ENCODE results near the gene RIMBP3C.
"Not testable (repeated sequence)": the region's sequence is repeated elsewhere in the genome, so short reads cannot be mapped to it uniquely, and the experiment has no call there.

RIMBP3C gene

DNA sequence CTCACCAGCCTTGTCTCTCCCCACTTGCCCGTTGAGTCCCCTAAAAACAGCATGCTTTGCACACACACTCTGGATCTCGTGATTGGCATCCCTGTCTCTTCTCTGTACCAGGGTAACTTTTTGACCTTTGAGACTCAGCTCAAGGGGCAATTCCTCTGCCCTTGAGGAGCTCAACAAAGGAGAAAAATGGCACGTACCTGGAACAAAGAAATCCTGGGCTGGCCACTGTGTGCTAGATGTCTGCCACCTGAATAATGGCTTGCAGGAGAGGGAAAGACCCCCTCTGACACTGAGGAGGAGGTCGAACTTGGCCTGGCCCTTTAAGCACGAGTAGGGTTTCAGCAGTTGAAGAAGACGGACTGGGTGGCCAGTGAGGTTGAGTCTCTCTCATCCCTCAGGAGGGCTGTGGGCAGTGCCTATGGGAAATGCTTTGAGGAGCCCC, 22.1 kb upstream of the RIMBP3C start:
- H3K27ac ChIP-seq = no peak overlapping the region
- no peaks in the 10 kb centered on the region for H3K27me3 ChIP-seq (replicated peaks)
- TF ChIP-seq, protein P1, sequence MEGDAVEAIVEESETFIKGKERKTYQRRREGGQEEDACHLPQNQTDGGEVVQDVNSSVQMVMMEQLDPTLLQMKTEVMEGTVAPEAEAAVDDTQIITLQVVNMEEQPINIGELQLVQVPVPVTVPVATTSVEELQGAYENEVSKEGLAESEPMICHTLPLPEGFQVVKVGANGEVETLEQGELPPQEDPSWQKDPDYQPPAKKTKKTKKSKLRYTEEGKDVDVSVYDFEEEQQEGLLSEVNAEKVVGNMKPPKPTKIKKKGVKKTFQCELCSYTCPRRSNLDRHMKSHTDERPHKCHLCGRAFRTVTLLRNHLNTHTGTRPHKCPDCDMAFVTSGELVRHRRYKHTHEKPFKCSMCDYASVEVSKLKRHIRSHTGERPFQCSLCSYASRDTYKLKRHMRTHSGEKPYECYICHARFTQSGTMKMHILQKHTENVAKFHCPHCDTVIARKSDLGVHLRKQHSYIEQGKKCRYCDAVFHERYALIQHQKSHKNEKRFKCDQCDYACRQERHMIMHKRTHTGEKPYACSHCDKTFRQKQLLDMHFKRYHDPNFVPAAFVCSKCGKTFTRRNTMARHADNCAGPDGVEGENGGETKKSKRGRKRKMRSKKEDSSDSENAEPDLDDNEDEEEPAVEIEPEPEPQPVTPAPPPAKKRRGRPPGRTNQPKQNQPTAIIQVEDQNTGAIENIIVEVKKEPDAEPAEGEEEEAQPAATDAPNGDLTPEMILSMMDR (IDR thresholded peaks at IDR 0.05; ENCODE audit: low read depth, low read length, missing control alignments) = no peak
- peaks cover 13% of the 10 kb centered on the region for H3K36me3 ChIP-seq (replicated peaks)
- DNase-seq = no peak
- in situ Hi-C loops (cut with HindIII; ENCODE audit: low pct_ligation_motif_present, low sequenced_read_pairs) = no loop called here
- H3K4me3 ChIP-seq (ENCODE audit: low read depth, low read length) = no peak overlapping the region

- DNase-seq = no peak
- Histone ChIP-seq H3K4me3 (ENCODE audit: low read depth, low read length) (no peak overlapping the region), H3K27ac (no peak overlapping the region), H3K27me3 (replicated peaks) (no peaks in the 10 kb centered on the region), H3K36me3 (replicated peaks) (peaks cover 10% of the 10 kb centered on the region)
- TF ChIP-seq, protein P1 (IDR thresholded peaks at IDR 0.05; ENCODE audit: low read depth, low read length, missing control alignments) = no peak
- in situ Hi-C loops (cut with HindIII; ENCODE audit: low pct_ligation_motif_present, low sequenced_read_pairs) = no loop called here
Observed at GRCh38 chr22:21571679-21572078, 20.4 kb upstream of the RIMBP3C start.

- H3K27me3 ChIP-seq (replicated peaks) = no peaks in the 10 kb centered on the region
- no peak overlapping the region for H3K27ac ChIP-seq
- H3K4me3 ChIP-seq (ENCODE audit: low read depth, low read length) = no peak overlapping the region
Observed at GRCh38 chr22:21570398-21570797, 19.1 kb upstream of the RIMBP3C start.

DNA sequence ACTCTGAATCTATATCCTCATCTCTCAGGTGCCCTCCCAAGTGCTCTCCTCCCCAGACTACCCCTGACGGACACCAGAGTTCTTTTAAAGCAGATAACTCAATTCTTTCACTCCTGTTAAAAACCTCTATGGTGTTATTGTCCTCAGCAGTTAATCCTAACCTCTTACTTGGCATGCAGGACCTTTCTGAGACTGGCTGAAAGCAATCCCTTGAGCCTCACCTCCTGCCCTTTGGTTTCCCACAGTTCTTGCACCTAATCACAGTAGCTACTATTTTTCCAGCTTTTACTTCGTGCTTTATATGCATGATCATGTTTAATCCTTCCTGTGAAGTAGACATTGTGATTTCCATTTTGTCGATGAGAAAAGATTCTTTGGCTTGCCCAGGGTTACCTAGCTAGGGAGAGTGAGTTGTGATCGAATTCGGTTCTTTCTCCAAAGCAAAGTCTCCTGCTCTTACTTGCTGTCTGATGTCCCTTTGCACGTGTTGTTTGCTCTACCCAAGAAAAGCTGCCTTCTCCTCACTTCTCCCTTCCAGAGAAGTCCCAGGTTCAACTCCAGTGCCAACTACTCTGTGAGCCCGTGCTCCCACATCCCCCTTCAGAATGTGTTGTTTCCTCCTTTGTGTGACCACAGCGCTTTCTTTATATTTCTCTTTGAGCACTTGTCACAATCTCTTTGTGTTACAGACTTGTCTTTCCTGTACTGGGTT, 18.4 kb upstream of the RIMBP3C start:
- TF ChIP-seq, protein P1 (IDR thresholded peaks at IDR 0.05; ENCODE audit: low read depth, low read length, missing control alignments) = no peak
- no peak for DNase-seq
- in situ Hi-C loops (cut with HindIII; ENCODE audit: low pct_ligation_motif_present, low sequenced_read_pairs) = no loop called here
- Histone ChIP-seq H3K27ac (no peak overlapping the region), H3K27me3 (replicated peaks) (no peaks in the 10 kb centered on the region), H3K36me3 (replicated peaks) (peaks cover 10% of the 10 kb centered on the region), H3K4me3 (ENCODE audit: low read depth, low read length) (peak overlapping the region; percentile 86)

More at GRCh38 chr22:21570398-21570797, 19.1 kb upstream of the RIMBP3C start:
- DNase-seq = no peak
- in situ Hi-C loops (cut with HindIII; ENCODE audit: low pct_ligation_motif_present, low sequenced_read_pairs) = no loop called here
- H3K36me3 ChIP-seq (replicated peaks) = peaks cover 10% of the 10 kb centered on the region
- TF ChIP-seq, protein P1 (IDR thresholded peaks at IDR 0.05; ENCODE audit: low read depth, low read length, missing control alignments) = no peak

GRCh38 chr22:21569076-21569427, 17.8 kb upstream of the RIMBP3C start:
- H3K27me3 ChIP-seq (replicated peaks); DNase-seq; H3K36me3 ChIP-seq (replicated peaks); in situ Hi-C loops (cut with HindIII; ENCODE audit: low pct_ligation_motif_present, low sequenced_read_pairs): not testable (repeated sequence)
- Histone ChIP-seq H3K27ac (peak overlapping the region; percentile 92), H3K4me3 (ENCODE audit: low read depth, low read length) (peak overlapping the region; percentile 86)

DNA sequence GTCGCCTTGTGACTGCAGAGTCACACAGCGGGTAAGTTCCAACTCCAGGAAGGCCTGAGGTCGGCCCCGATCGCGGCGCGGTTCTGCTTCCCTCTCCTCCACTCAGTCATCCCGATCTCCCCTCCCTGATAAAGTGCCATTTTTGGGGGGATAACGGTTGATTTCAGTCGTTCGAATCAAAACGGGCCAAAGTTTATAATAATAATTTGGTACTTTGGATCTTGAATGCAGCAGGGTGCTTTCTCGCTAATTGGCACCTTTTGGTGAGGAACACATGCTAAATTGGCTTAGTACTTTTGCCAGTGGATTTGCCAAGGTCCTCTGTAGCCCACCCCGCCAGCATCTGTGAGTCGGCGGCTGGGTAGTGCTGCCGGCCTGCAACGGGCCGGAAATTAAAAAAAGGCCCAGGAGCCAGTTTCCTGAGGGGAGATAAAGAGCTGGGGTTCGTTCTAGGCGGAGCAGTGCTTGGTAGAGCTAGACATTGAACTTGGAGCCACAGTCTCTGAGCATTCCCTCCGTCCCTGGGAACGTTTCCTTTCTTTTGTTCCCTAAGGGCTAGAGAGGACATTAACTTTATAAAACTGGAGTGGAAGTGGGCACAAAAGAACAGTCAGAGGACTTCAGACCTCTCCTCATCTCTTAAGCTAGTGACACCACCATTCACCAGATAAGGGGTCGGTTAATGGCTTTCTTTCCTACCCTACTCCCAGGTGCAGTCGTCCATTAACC, 17.2 kb upstream of the RIMBP3C start:
- TF ChIP-seq, protein P1 (IDR thresholded peaks at IDR 0.05; ENCODE audit: low read depth, low read length, missing control alignments) = no peak
- DNase-seq = no peak
- Histone ChIP-seq H3K27me3 (replicated peaks) (no peaks in the 10 kb centered on the region), H3K4me3 (ENCODE audit: low read depth, low read length) (peak overlapping the region; percentile 86), H3K27ac (peak overlapping the region; percentile 92), H3K36me3 (replicated peaks) (peaks cover 7% of the 10 kb centered on the region)
- in situ Hi-C loops (cut with HindIII; ENCODE audit: low pct_ligation_motif_present, low sequenced_read_pairs) = no loop called here

All from brain microvascular endothelial cell (primary cell).